SK-N-SH treated with all-trans-retinoic acid at 6 μM for 48 hours (cell line): ENCODE results near the gene NMUR2.

ENCODE experiments used
- BACH2 ChIP-seq: fragments of 250-450 bp; sonication (Bioruptor Pico); IDR thresholded peaks from 2 replicates; pipeline ENCODE4 v1.9.0; 2021; ENCODE audit warnings: mild to moderate bottlenecking, borderline replicate concordance
- ESRRG ChIP-seq: fragments of 250-450 bp; sonication (Bioruptor Pico); IDR thresholded peaks from 2 replicates; pipeline ENCODE4 v1.6.1; 2021; ENCODE audit warnings: mild to moderate bottlenecking
- PPARA ChIP-seq: fragments of 250-450 bp; sonication (Bioruptor Pico); IDR thresholded peaks from 2 replicates; pipeline ENCODE4 v1.5.0; 2020; ENCODE audit warnings: mild to moderate bottlenecking, borderline replicate concordance
- ZFP3 ChIP-seq: fragments of 250-450 bp; sonication (Bioruptor Pico); IDR thresholded peaks from 2 replicates; pipeline ENCODE4 v1.5.0; 2020; ENCODE audit warnings: mild to moderate bottlenecking, moderate library complexity
- ZFP30 ChIP-seq: fragments of 450-650 bp; formaldehyde crosslinking; IDR thresholded peaks from 2 replicates; pipeline ENCODE4 v1.5.0; 2022; ENCODE audit warnings: mild to moderate bottlenecking, moderate library complexity
- TF ChIP-seq, protein P1 (sequence below): fragments of 250-450 bp; sonication (Bioruptor Pico); IDR thresholded peaks from 2 replicates; pipeline ENCODE4 v1.8.0; 2020; ENCODE audit warnings: mild to moderate bottlenecking, moderate library complexity, borderline replicate concordance
- TF ChIP-seq, protein P2 (sequence below): fragments of 250-450 bp; sonication (Bioruptor Pico); IDR thresholded peaks from 2 replicates; pipeline ENCODE4 v1.5.1; 2020; ENCODE audit warnings: low read depth, mild to moderate bottlenecking, moderate library complexity

DNA sequence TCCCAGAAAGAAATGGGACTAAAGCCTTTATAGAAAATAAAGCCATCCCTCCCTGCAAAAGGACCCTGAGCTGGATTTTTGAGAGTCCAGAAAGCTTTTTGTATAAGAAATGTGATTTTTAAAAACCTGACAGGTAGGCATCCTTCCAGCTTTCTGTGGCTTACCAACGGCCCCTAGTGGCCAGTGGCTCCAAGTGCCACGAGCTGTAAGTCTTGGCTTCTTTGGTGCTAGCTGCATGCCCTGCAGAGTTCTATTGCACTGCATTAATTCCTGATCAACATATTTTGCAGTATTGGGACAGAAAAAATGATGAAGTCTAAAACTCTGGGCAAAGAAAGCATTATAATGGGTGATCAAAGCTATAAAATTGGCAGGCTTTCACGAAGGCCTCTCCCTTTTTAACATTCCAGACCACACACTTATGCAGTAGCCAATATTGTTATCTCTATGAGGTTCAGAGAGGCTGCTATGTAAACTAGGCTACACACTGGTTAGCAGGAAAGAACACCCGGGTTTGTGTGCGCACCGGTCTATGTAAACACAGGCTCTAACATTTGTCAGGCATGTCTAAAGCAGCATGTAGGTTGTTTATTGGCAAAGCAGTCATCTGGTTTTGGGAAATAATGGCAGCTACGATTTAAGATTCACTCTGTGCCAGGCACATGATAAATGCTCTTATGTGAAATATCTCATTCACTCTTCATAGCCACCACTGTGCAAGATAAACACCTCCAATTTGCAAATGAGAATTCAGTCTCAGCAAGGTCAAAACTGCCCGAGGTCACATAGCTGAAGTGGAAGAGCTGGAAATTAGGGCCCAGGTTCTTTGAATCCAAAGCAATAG is 55.2 kb downstream of the NMUR2 start:
- TF ChIP-seq ZFP3 (CRISPR knock-in tag) = no peak
- TF ChIP-seq, protein P1, sequence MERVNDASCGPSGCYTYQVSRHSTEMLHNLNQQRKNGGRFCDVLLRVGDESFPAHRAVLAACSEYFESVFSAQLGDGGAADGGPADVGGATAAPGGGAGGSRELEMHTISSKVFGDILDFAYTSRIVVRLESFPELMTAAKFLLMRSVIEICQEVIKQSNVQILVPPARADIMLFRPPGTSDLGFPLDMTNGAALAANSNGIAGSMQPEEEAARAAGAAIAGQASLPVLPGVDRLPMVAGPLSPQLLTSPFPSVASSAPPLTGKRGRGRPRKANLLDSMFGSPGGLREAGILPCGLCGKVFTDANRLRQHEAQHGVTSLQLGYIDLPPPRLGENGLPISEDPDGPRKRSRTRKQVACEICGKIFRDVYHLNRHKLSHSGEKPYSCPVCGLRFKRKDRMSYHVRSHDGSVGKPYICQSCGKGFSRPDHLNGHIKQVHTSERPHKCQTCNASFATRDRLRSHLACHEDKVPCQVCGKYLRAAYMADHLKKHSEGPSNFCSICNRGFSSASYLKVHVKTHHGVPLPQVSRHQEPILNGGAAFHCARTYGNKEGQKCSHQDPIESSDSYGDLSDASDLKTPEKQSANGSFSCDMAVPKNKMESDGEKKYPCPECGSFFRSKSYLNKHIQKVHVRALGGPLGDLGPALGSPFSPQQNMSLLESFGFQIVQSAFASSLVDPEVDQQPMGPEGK (CRISPR knock-in tag) = no peak
- no peak for TF ChIP-seq PPARA (CRISPR knock-in tag)
- TF ChIP-seq, protein P2, sequence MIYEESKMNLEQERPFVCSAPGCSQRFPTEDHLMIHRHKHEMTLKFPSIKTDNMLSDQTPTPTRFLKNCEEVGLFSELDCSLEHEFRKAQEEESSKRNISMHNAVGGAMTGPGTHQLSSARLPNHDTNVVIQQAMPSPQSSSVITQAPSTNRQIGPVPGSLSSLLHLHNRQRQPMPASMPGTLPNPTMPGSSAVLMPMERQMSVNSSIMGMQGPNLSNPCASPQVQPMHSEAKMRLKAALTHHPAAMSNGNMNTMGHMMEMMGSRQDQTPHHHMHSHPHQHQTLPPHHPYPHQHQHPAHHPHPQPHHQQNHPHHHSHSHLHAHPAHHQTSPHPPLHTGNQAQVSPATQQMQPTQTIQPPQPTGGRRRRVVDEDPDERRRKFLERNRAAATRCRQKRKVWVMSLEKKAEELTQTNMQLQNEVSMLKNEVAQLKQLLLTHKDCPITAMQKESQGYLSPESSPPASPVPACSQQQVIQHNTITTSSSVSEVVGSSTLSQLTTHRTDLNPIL = no peak
- no peak for TF ChIP-seq BACH2 (CRISPR knock-in tag)
- TF ChIP-seq ZFP30 (CRISPR knock-in tag) = no peak
- TF ChIP-seq ESRRG (CRISPR knock-in tag) = no peak
